ENCODE data around the gene RNF183.

RNF183 gene

DNA sequence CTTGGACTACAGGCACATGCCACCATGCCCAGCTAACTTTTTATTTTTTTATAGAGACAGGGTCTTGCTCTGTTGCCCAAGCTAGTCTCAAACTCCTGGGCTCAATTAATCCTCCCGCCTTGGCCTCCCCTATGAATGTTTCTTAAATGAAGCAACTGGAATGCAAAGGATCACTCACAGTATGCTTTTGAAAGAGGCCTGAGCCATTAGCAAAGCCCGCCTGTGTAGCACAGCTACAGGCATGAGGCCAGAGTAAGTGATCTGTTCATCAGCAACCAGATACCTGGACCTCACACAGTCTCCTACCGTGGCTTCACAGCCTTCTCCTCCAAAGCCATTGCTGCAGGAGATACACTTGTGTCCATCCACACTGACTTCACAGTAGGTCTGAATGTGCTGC lies 16.9 kb upstream of the RNF183 start:
- TF ChIP-seq, protein P1, sequence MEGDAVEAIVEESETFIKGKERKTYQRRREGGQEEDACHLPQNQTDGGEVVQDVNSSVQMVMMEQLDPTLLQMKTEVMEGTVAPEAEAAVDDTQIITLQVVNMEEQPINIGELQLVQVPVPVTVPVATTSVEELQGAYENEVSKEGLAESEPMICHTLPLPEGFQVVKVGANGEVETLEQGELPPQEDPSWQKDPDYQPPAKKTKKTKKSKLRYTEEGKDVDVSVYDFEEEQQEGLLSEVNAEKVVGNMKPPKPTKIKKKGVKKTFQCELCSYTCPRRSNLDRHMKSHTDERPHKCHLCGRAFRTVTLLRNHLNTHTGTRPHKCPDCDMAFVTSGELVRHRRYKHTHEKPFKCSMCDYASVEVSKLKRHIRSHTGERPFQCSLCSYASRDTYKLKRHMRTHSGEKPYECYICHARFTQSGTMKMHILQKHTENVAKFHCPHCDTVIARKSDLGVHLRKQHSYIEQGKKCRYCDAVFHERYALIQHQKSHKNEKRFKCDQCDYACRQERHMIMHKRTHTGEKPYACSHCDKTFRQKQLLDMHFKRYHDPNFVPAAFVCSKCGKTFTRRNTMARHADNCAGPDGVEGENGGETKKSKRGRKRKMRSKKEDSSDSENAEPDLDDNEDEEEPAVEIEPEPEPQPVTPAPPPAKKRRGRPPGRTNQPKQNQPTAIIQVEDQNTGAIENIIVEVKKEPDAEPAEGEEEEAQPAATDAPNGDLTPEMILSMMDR (IDR thresholded peaks at IDR 0.05; ENCODE audit: insufficient read depth, low read depth, low read length, missing control alignments) = no peak
- DNase-seq (ENCODE audit: low read depth) = no peak
- no peak overlapping the region for H3K4me3 ChIP-seq (ENCODE audit: low read depth, low read length)

DNA sequence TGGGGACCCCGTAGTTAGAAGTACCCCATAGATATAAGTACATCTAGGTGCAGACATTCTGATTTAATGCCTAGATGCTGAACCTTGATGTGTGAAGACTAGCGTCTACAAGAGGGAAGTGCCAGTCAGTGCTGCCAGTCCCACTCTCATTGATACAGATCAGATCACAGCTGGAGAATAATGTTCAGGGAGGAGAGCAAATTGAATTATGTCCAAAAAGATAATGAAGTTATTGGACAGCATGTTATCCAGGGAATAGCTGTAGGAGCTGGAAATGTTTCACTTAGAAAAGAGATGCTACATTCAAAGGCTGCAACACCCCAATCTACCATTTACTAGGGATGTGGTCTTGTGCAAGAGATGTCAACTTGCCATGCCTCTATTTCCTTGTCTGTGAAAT lies 15.9 kb upstream of the RNF183 start:
- TF ChIP-seq, protein P1 (IDR thresholded peaks at IDR 0.05; ENCODE audit: insufficient read depth, low read depth, low read length, missing control alignments) = no peak
- DNase-seq (ENCODE audit: low read depth) = no peak
- H3K4me3 ChIP-seq (ENCODE audit: low read depth, low read length) = no peak overlapping the region

DNA sequence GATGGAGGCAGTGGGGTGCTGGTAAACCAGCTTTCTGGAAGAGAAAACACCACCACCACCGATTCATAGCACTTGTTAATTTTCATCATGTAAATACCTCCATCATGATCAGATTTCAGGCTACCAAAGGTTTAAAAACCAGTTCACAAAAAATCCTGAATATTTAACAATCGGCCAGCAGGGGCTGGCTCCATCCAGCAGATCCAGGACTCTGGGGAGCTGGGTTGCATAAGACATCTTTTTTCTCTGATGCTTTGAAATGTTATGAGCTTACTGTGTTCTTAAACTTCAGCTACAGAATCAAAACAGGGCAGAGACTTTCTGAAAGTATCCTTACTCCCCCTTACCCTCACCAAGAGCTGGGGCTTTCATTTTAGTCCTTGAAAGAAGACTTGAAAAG lies 14.6 kb upstream of the RNF183 start:
- no peak overlapping the region for H3K4me3 ChIP-seq (ENCODE audit: low read depth, low read length)
- DNase-seq (ENCODE audit: low read depth) = no peak
- TF ChIP-seq, protein P1 (IDR thresholded peaks at IDR 0.05; ENCODE audit: insufficient read depth, low read depth, low read length, missing control alignments) = no peak

DNA sequence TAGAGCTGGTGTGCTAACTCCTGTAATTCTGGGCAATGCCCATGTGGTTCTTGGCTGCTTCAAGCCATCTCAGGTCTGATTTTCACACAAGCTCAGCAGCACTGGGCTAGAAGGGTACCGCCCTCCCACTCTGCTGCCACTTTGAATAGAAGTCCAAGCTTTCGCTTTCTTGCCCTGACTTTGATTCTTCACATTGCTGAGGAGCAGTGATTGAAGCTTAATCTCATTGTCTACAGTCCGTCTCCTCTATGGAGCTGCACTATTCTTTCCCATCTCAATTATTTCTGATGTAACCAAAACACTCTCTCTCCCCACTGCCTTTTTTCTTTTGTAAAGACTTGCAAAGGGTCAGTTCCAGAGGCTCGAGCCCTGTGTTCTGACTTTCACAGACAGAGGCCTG lies 12.9 kb upstream of the RNF183 start:
- H3K4me3 ChIP-seq (ENCODE audit: low read depth, low read length) = no peak overlapping the region
- TF ChIP-seq, protein P1 (IDR thresholded peaks at IDR 0.05; ENCODE audit: insufficient read depth, low read depth, low read length, missing control alignments) = no peak
- DNase-seq (ENCODE audit: low read depth) = no peak

DNA sequence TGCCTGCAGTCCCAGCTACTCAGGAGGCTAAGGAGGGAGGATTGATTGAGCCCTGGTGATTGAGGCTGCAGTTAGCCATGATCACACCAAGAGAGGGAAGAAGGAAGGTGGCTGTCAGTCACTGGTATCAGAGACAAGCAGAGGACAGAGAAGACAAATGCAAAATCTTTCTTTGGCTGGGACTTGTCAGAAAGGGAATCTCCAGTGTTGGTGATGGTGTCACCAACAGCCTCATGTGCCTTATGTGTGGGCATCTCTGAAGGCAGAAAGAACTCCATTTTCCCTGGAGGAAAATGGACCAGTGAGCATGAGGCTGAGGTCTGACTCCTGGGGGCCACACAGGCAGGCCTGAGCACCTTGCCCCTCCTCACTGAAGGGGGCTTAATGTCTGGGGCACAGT lies 12.1 kb upstream of the RNF183 start:
- TF ChIP-seq, protein P1 (IDR thresholded peaks at IDR 0.05; ENCODE audit: insufficient read depth, low read depth, low read length, missing control alignments) = no peak
- DNase-seq (ENCODE audit: low read depth) = no peak
- H3K4me3 ChIP-seq (ENCODE audit: low read depth, low read length) = no peak overlapping the region

DNA sequence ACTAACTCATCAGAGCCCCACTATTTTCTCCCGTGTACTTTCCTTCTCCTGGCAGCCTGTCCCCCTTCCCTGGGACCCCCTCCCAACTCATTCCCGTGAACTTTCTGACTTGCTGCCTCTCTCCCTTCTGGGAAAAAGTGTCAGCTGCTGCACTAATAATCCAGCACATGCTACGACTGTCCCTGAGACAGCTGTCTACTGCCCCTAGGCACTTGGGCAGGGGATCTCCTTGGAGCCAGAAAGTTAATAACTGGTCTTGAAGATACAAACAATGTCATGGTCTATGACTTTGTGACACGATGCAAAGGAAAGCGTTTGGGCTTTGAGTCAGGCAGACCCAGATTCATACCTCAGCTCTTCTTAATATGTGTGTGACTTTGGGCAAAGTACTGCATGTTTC lies 10.1 kb upstream of the RNF183 start:
- H3K4me3 ChIP-seq (ENCODE audit: low read depth, low read length) = no peak overlapping the region
- DNase-seq (ENCODE audit: low read depth) = no peak
- TF ChIP-seq, protein P1 (IDR thresholded peaks at IDR 0.05; ENCODE audit: insufficient read depth, low read depth, low read length, missing control alignments) = no peak

DNA sequence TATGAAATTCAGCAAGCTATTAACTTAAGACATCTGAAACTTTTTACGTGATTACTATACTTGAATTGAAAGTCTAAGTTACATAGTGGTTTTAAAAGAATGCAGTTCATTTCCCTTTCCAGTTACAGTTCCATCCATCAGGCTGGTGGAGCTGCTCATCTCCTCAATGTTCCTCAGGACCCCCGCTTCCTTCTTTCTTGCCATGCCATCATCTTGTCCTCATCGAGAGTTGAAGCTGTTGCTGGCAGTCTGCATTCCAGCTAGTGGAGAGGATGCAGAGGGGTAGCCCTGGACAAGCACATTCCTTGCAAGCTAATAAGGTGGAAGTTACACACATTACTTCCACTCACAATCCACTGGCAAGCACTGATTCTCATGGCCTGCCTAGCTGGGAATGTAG lies 8.8 kb upstream of the RNF183 start:
- TF ChIP-seq, protein P1 (IDR thresholded peaks at IDR 0.05; ENCODE audit: insufficient read depth, low read depth, low read length, missing control alignments) = no peak
- no peak overlapping the region for H3K4me3 ChIP-seq (ENCODE audit: low read depth, low read length)
- no peak for DNase-seq (ENCODE audit: low read depth)
